HG02610 (cell line): ENCODE data around the gene HSD17B8.
A peak's percentile ranks its signal among the peaks of the same experiment; 100 is the strongest.

ENCODE experiments used
- ATAC-seq: cut with Tn5 transposase; IDR thresholded peaks from one replicate; pipeline ENCODE4 v1.9.1; 2021; ENCODE audit warnings: mild to moderate bottlenecking, moderate library complexity; ENCODE audit not compliant: unreplicated experiment

HSD17B8 gene

GRCh38 chr6:33191383-33192104 lies 12.9 kb upstream of the HSD17B8 start:
- ATAC-seq, result no peak

- ATAC-seq, result no peak
Measured at GRCh38 chr6:33192105-33192646, 12.3 kb upstream of the HSD17B8 start, which contains the start of gene COL11A2. Gene COL11A2, minus strand, starts transcription at chr6:33192467. Its CDS starts 227 bp downstream, at chr6:33192240.

GRCh38 chr6:33192671-33193602 lies 11.5 kb upstream of the HSD17B8 start:
- ATAC-seq, result no peak

GRCh38 chr6:33193619-33194018 lies 10.8 kb upstream of the HSD17B8 start:
- ATAC-seq, result no peak

- no peak for ATAC-seq
Measured at GRCh38 chr6:33194431-33194979, 9.9 kb upstream of the HSD17B8 start.

- no peak for ATAC-seq
Measured at GRCh38 chr6:33195304-33196165, 8.9 kb upstream of the HSD17B8 start.

- ATAC-seq, result no peak
Measured at GRCh38 chr6:33197431-33198048, 6.9 kb upstream of the HSD17B8 start.

- no peak for ATAC-seq
Measured at GRCh38 chr6:33198159-33198852, 6.1 kb upstream of the HSD17B8 start.

- no peak for ATAC-seq
Measured at GRCh38 chr6:33198853-33199436, 5.5 kb upstream of the HSD17B8 start.

- ATAC-seq, result peak; percentile 16
Measured at GRCh38 chr6:33199687-33200218, 4.7 kb upstream of the HSD17B8 start.

GRCh38 chr6:33200219-33201146 lies 4.0 kb upstream of the HSD17B8 start, which contains the start of the genes RXRB and SLC39A7:
Gene RXRB, minus strand, starts transcription at chr6:33200665. Its CDS starts 189 bp downstream, at chr6:33200476.
Gene SLC39A7, plus strand, starts transcription at chr6:33200867. Its CDS starts 379 bp downstream, at chr6:33201246.
- peak; percentile 59 for ATAC-seq

- no peak for ATAC-seq
Measured at GRCh38 chr6:33201147-33201545, 3.3 kb upstream of the HSD17B8 start.

- ATAC-seq, result no peak
Measured at GRCh38 chr6:33201935-33202334, 2.5 kb upstream of the HSD17B8 start.

- ATAC-seq, result no peak
Measured at GRCh38 chr6:33202799-33203198, 1.7 kb upstream of the HSD17B8 start.

- ATAC-seq, result no peak
Measured at GRCh38 chr6:33203443-33204164, 851 bp upstream of the HSD17B8 start.

- ATAC-seq, result no peak
Measured at GRCh38 chr6:33204165-33204414, 365 bp upstream of the HSD17B8 start.
